SJSA1 (cell line): Measurements from ENCODE around the gene EPHB1. TPM values are rescaled to one million over a fixed set of nuclear protein-coding genes. Genes with fewer than 3 reads are reported as not detected.
"Not testable (repeated sequence)": the region's sequence is repeated elsewhere in the genome, so short reads cannot be mapped to it uniquely, and the experiment has no call there.

ENCODE experiments used
- DNase-seq, 2 experiments: peaks; one replicate each; pipeline ENCODE4 v3.0.0-alpha.2; 2015 to 2020; ENCODE audit warnings: low spot score in 2 of 2, low read depth in 1 of 2
- H3K27ac ChIP-seq: fragments of 250-450 bp; sonication (Bioruptor Pico); 2 replicates; pipeline ENCODE4 v1.5.1; 2020; ENCODE audit warnings: mild to moderate bottlenecking, moderate library complexity
- H3K27me3 ChIP-seq: fragments of 250-450 bp; sonication (Bioruptor Pico); replicated peaks from 2 replicates; pipeline ENCODE4 v1.5.1; 2020; ENCODE audit warnings: mild to moderate bottlenecking, moderate library complexity
- H3K36me3 ChIP-seq: fragments of 250-450 bp; sonication (Bioruptor Pico); 2 replicates; pipeline ENCODE4 v1.5.1; 2020; ENCODE audit warnings: mild to moderate bottlenecking
- H3K4me1 ChIP-seq: fragments of 250-450 bp; sonication (Bioruptor Pico); replicated peaks from 2 replicates; pipeline ENCODE4 v1.6.1; 2021; ENCODE audit warnings: mild to moderate bottlenecking
- H3K4me3 ChIP-seq: fragments of 250-450 bp; sonication (Bioruptor Pico); 2 replicates; pipeline ENCODE4 v1.5.1; 2020; ENCODE audit warnings: mild to moderate bottlenecking
- H3K9me3 ChIP-seq: fragments of 250-450 bp; sonication (Bioruptor Pico); replicated peaks from 2 replicates; pipeline ENCODE4 v1.5.1; 2020; ENCODE audit warnings: mild to moderate bottlenecking
- total RNA-seq: library from RNA; depleted of rRNA; stranded (reverse); fragments of >200 nt; shearing (Covaris generic); gene quantifications from 2 replicates; pipeline ENCODE4 v1.2.3, GENCODE V29; 2014

The EPHB1 gene
- total RNA-seq, 1 experiment from 2014 or later = not detected

DNA sequence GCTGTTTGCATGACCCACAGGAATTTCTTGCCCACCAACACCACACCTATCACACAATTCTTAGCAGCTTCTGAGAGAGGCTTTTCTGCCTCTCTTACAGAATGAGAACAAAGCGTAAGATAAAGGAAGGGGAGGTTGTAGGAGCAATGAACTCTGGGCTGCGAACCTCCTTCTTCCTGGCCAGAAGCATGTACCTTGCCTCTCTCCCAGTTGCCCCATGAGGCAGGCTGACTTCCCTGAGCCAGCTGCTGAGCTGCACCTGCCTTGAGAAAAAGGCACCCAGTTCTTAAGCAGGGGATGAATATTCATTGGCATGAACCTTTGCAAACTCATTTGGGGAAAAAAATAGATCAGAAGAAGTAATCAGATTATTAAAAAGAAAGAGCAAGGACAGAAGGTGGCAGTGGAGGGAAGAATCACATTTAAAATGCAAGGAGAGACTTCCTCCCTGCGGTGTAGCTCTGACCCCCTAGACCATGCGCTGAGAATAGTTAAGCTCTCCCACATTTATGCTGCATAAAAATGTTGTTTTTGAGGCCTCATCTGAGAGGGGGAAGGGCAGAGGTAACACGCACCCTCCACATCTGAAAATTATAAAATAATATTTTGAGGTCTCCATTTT, 304.8 kb downstream of the EPHB1 start:
- no peak for DNase-seq
- no peaks in the 10 kb centered on the region for H3K27me3 ChIP-seq
- no peak overlapping the region for H3K4me3 ChIP-seq
- H3K4me1 ChIP-seq = no peaks in the 10 kb centered on the region
- no peaks in the 10 kb centered on the region for H3K36me3 ChIP-seq
- no peaks in the 10 kb centered on the region for H3K9me3 ChIP-seq
- H3K27ac ChIP-seq = no peak overlapping the region

DNA sequence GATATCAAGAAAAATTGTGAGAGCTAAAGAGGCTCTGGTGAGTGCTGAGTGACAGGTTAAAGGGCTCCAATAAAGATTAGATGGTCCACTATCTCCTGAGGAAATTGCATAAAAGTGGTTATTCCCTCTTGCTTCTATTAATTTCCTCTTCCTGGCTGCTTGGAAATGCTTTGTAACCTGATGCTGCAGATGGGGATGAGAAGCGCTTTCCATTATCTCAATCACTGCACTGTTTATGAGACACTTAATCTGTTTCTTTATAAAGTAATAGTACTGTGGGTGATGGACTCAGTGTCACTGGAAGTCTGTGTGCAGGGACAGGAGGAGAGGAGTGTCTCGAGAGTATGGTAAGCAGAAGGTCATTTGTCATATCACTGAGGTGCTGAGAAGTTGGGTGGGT, 305.3 kb downstream of the EPHB1 start:
- DNase-seq = no peak
- no peak overlapping the region for H3K4me3 ChIP-seq
- H3K27me3 ChIP-seq = no peaks in the 10 kb centered on the region
- H3K27ac ChIP-seq = no peak overlapping the region
- H3K4me1 ChIP-seq = no peaks in the 10 kb centered on the region
- H3K36me3 ChIP-seq = no peaks in the 10 kb centered on the region
- H3K9me3 ChIP-seq = no peaks in the 10 kb centered on the region

DNA sequence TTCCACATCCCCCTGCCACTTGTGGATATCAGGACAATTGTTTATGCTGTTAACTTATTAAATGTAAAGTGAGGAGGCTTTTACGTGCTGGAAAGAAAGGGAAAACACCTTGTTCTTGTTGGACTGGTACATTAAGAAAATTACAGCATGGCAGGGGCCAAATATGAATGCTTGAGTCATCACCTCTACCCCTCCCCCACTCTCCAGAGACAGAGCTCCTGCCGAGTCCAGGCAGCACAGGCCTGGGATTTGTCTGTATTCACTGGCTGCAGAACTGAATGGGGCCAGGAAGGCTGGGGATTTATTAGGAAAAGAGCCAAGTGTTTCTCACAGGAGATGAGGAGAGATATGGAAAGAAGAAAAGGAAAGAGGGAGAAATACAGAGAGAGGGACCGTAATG, 308.9 kb downstream of the EPHB1 start:
- DNase-seq = no peak
- Histone ChIP-seq H3K9me3 (no peaks in the 10 kb centered on the region), H3K27ac (no peak overlapping the region), H3K4me3 (no peak overlapping the region), H3K4me1 (no peaks in the 10 kb centered on the region), H3K36me3 (no peaks in the 10 kb centered on the region), H3K27me3 (no peaks in the 10 kb centered on the region)

DNA sequence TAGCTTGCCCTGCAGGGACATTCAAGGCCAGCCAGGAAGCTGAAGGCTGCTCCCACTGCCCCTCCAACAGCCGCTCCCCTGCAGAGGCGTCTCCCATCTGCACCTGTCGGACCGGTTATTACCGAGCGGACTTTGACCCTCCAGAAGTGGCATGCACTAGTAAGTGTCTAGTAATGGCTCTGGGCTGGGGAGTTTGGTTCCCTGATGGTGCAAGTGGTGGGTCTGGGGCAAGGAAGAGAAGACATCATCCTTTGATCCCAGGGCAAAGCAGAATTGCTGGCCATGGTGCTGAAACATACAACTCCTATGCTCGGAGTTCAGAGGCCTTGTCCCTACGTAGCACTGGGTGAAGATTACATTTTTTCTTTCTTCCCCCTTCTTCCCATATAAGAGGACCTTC, 311.4 kb downstream of the EPHB1 start:
- Histone ChIP-seq H3K9me3 (no peaks in the 10 kb centered on the region), H3K4me3 (no peak overlapping the region), H3K4me1 (no peaks in the 10 kb centered on the region), H3K27ac (no peak overlapping the region), H3K36me3 (no peaks in the 10 kb centered on the region), H3K27me3 (no peaks in the 10 kb centered on the region)
- no peak for DNase-seq

DNA sequence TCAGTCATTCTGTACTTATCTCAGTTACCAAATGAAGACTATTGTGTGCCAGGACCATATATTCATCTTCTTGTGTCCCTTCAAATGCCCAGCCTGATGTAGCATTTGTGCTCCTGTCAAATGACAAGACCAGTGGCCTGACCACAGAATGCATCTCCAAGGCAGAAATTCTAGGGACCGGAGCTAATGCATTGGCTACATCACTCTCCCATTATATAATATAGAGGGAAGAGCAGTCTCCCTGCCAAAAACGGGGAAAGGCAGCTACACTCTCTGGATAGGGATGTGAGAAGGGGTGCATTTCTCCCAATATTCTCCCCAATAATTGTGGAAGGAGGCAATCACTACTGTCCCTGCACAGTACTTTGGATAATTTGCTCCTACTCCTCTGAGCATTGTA, 312.0 kb downstream of the EPHB1 start:
- Histone ChIP-seq H3K27ac (no peak overlapping the region), H3K4me1 (no peaks in the 10 kb centered on the region), H3K4me3 (no peak overlapping the region), H3K27me3 (no peaks in the 10 kb centered on the region), H3K9me3 (no peaks in the 10 kb centered on the region), H3K36me3 (no peaks in the 10 kb centered on the region)
- DNase-seq = no peak

DNA sequence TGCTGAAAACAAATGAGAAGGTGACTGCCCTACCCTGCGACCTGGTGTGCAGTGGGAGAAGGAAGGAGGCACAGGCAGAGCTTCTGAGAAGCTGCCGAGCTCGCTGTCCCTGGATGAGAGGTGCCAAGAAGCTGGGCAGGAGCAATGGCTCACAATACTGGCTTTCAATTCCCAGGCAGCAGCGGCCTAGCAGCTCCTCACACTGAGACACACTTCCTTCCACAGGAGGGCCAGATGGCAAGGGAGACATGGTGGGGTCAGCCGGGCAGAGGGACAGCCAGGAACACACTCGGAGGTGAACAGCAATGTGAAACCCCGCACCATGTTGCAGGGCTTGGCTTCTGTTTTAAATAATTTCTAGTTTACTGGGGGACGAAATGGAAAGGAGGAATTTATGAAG, 314.6 kb downstream of the EPHB1 start:
- Histone ChIP-seq H3K4me1 (no peaks in the 10 kb centered on the region), H3K4me3 (no peak overlapping the region), H3K9me3 (no peaks in the 10 kb centered on the region), H3K36me3 (no peaks in the 10 kb centered on the region), H3K27ac (no peak overlapping the region), H3K27me3 (no peaks in the 10 kb centered on the region)
- DNase-seq = no peak

DNA sequence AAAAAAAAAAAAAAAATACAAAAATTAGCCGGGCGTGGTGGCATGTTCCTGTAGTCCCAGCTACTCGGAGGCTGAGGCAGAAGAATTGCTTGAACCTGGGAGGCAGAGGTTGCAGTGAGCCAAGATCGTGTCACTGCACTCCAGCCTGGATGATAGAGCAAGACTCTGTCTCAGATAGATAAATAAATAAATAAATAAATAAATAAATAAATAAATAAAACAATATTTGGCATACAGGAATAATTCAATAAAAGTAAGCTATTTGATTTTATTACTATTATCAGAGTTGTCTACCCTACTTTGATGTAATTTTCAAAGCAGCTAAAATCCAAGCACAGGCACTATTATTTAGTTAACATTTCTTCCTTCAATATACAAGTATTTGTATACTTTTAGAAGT, 319.5 kb downstream of the EPHB1 start:
- not testable (repeated sequence) for H3K4me3 ChIP-seq, H3K27ac ChIP-seq, H3K9me3 ChIP-seq, H3K36me3 ChIP-seq, DNase-seq, H3K4me1 ChIP-seq, H3K27me3 ChIP-seq

DNA sequence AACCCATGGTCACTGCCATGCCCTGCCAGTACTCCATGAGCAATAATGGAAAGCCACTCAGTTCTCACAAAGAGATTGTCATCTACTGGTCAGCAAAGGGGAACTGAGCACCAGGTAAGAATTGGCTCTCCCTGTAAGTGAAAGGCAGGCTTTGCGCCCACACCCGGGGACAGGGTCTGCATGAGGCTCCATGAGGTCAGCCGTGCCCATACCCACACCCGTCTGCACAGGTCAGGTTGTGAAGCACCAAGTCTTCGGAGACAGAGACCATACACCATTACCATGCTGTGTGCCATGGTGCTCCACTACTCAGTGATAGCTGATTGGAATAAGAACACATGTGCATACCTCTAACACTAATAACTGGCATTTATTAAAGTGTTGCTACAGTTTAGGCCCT, 322.9 kb downstream of the EPHB1 start:
- H3K4me3 ChIP-seq = no peak overlapping the region
- no peaks in the 10 kb centered on the region for H3K4me1 ChIP-seq
- no peak for DNase-seq
- no peaks in the 10 kb centered on the region for H3K27me3 ChIP-seq
- H3K27ac ChIP-seq = no peak overlapping the region
- no peaks in the 10 kb centered on the region for H3K9me3 ChIP-seq
- no peaks in the 10 kb centered on the region for H3K36me3 ChIP-seq

DNA sequence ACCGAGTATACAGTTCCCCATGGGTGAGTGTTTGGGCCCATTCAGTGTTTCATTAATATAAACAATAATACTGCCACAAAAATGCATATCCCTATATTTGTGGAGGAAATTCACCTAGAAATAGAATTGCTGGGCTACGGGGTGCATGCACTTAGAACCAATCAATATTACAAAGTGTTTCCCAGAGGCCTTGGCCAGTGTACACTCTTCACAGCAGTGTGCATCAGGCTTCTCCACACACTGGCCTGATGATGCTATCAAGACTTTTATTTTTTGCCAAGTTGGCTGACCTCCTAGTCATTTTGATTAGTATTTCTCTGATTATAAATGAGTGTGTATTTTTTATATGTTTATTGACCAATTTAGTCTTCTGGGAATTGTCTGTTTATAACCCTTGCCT, 323.7 kb downstream of the EPHB1 start:
- no peak overlapping the region for H3K27ac ChIP-seq
- H3K4me3 ChIP-seq = no peak overlapping the region
- H3K36me3 ChIP-seq = no peaks in the 10 kb centered on the region
- no peak for DNase-seq
- no peaks in the 10 kb centered on the region for H3K27me3 ChIP-seq
- H3K9me3 ChIP-seq = no peaks in the 10 kb centered on the region
- no peaks in the 10 kb centered on the region for H3K4me1 ChIP-seq

DNA sequence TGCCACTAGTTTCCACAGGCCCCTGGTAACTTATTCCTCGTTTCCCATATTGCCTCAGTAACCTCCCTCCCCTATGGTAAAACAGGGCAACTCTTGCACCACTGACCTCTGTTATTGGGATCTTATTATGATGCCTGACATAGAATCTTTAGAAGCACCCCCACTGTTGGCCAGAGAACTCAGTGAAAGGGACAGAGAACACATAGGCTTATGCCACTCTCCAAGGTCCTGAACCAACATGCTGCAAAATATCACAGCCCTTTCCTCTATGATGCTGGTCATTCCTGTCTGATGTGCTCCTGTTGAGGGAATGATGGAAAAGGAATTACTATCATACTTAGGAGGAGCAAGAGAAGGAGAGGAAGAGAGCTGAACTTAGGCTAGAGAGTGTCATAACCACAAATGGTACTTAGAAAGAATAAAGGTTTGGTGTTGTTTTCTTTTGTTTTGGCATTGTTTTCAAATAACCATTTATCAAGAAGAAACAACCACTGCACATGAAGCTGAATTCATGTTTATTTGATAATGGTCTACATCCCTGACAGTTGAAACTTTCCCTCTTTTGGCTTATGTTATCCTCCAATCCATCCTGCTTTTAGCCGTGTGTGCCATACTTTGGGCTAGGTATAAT, 330.2 kb downstream of the EPHB1 start:
- Histone ChIP-seq H3K4me1 (no peaks in the 10 kb centered on the region), H3K36me3 (no peaks in the 10 kb centered on the region)
- DNase-seq = peak in 1 of 2 experiments; percentile 4

DNA sequence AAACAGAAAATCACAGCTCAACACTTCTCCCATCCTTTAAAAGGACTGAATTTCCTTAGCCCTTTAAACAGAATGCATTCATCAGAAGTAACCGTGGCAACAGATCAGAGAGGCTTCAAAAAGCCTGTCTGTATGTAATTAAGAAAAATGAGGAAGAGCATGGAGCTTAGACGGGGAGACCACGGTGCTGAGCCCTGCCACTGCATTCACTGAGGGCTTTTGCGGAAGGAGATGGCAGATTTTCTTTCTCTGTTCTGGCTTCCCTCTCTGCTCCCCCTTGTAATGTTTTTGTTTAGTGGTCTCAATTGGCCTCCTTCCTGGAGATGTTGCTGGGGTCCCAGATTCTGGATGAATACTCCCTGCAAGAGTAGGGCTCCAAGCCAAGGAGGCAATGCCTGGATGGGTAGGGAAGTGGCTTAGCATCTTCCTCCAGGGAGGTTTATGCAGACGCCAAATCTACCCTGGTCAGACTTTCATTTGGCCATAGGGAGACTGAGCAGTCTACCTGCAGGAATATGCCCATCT, 332.9 kb downstream of the EPHB1 start:
- Histone ChIP-seq H3K9me3 (no peaks in the 10 kb centered on the region), H3K27me3 (no peaks in the 10 kb centered on the region; the same call in 1 of the 2 replicates), H3K27ac (no peak overlapping the region), H3K4me3 (no peak overlapping the region), H3K4me1 (no peaks in the 10 kb centered on the region), H3K36me3 (no peaks in the 10 kb centered on the region)
- no peak for DNase-seq

More for the DNA sequence above, 330.2 kb downstream of the EPHB1 start:
- no peak overlapping the region for H3K4me3 ChIP-seq
- H3K9me3 ChIP-seq = no peaks in the 10 kb centered on the region
- H3K27me3 ChIP-seq = no peaks in the 10 kb centered on the region
- H3K27ac ChIP-seq = no peak overlapping the region

DNA sequence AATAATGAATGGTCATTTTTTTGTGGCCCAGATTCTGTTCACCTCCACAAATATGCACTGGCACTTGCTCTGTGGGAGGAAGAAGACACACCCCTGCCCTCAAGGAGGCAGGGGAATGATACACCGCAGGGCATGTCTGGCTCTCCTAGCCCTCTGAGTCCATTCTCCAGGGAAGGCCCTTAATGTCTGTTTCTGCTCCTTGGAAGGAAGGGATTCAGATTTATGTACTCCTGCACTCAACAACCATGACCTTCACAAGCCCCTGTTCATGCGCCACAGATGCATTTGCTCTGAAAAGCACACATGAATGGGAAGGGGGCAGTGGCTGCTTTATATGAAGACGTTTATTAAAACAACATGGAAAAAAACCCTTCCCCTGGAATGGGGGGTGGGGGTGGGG, 333.8 kb downstream of the EPHB1 start:
- H3K27me3 ChIP-seq = no peaks in the 10 kb centered on the region; the same call in 1 of the 2 replicates

DNA sequence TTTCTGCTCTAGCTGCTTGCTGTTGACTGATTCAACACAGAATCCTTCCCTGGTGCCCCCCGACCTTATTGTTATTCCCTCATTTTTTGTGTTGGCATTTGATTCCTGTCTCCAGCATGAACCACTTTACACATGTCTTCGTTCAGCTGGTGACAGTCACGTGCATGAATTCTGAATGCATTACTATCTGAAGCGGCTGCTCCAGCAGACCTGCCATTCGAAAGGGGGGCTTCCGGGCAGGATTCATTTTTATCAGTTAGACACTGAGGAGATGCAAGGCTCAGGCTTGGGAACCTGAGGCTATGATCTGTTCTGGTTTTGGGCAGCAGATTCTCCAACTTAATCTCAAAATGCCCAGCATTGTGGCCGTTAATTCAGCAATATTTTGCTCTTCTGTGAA, 336.2 kb downstream of the EPHB1 start:
- Histone ChIP-seq H3K27me3 (no peaks in the 10 kb centered on the region; the same call in 1 of the 2 replicates), H3K4me3 (no peak overlapping the region), H3K27ac (no peak overlapping the region), H3K36me3 (no peaks in the 10 kb centered on the region), H3K4me1 (no peaks in the 10 kb centered on the region), H3K9me3 (no peaks in the 10 kb centered on the region)
- no peak for DNase-seq

More for the DNA sequence above, 333.8 kb downstream of the EPHB1 start:
- Histone ChIP-seq H3K36me3 (no peaks in the 10 kb centered on the region), H3K9me3 (no peaks in the 10 kb centered on the region), H3K27ac (no peak overlapping the region), H3K4me1 (no peaks in the 10 kb centered on the region), H3K4me3 (no peak overlapping the region)
- no peak for DNase-seq

DNA sequence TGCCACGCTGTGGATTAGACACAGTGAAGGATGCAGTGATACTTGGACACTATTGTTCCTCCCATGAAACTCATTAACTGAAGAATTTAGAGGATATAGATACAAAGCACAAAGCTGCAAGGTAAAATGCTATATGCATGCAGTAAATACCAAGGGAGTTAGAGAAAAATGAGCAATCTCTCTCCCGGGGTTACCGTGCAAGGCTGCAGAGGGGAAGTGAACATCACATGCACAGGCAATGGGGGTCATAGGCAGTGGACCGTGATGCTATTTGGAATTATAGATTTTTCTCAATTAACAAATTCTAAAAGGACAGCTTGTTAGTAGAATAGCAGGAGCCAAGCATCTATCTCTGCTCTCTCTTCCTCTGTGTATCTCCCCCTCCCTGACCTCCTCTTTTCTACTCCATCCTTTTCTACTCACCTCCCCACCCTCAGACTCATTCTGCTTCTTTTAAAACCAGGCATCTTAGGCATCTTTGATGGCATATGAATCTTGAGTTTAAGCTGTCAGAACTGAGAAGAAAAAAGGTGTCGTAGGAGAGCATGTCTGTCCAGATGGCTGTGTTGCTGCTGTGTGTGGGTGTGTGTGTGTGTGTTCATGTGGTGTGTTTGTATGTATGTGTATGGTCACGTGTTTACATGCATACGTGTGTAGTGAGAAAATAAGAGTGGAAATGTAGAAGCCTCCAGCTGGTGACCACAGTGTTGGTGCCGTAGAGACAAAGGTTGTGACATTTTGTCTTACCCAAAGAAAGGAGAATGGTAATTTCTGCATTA, 339.0 kb downstream of the EPHB1 start:
- DNase-seq = no peak
- Histone ChIP-seq H3K9me3 (no peaks in the 10 kb centered on the region), H3K4me3 (no peak overlapping the region)

More for the DNA sequence above, 339.0 kb downstream of the EPHB1 start:
- no peak overlapping the region for H3K27ac ChIP-seq
- H3K4me1 ChIP-seq = no peaks in the 10 kb centered on the region
- H3K36me3 ChIP-seq = no peaks in the 10 kb centered on the region
- H3K27me3 ChIP-seq = no peaks in the 10 kb centered on the region; the same call in 1 of the 2 replicates
